ENCODE data around the gene NLGN2. TPM values are rescaled to one million over a fixed set of nuclear protein-coding genes. Genes with fewer than 3 reads are reported as not detected.

The NLGN2 gene
- total and polyA plus RNA-seq, 2 of the 8 experiments (the other 6 are each of a cell fraction or from before 2014, with no cell fraction given): 21.2 to 62.8 TPM

GRCh38 chr17:7443499-7444485, 36.1 kb downstream of the NLGN2 start (continued):
- TF ChIP-seq E2F6 (IDR thresholded peaks at IDR 0.05): no peak
- TF ChIP-seq POLR2A (IDR thresholded peaks at IDR 0.05; ENCODE audit: control extremely low read depth in 1 of 2, low read depth in 2 of 2, low read length in 2 of 2): no peak
